ENCODE data around the gene RNU1-2.
"Not testable (repeated sequence)": the region's sequence is repeated elsewhere in the genome, so short reads cannot be mapped to it uniquely, and the experiment has no call there.

Gene RNU1-2

GRCh38 chr1:16903054-16903453 is 7.3 kb downstream of the RNU1-2 start:
- H3K4me1 ChIP-seq (ENCODE audit: control insufficient read depth, insufficient read depth, low read length): peaks cover 24% of the 10 kb centered on the region
- H3K36me3 ChIP-seq (ENCODE audit: control insufficient read depth, insufficient read depth, low read length): no peaks in the 10 kb centered on the region
- no peak overlapping the region for H3K9ac ChIP-seq (ENCODE audit: low read depth, low read length)
- no peaks in the 10 kb centered on the region for H3K9me3 ChIP-seq (ENCODE audit: control insufficient read depth, insufficient read depth, low read length)
- peak overlapping the region; percentile 13 for H3K27ac ChIP-seq (ENCODE audit: low read depth, low read length)
- H3K27me3 ChIP-seq (ENCODE audit: control insufficient read depth, insufficient read depth, low read length): no peaks in the 10 kb centered on the region
- H3K4me3 ChIP-seq (ENCODE audit: low read depth, low read length): no peak overlapping the region

- H3K27ac ChIP-seq (ENCODE audit: low read depth, low read length): peak overlapping the region; percentile 13
- no peak overlapping the region for H3K9ac ChIP-seq (ENCODE audit: low read depth, low read length)
- H3K4me1 ChIP-seq (ENCODE audit: control insufficient read depth, insufficient read depth, low read length): peaks cover 24% of the 10 kb centered on the region
- no peaks in the 10 kb centered on the region for H3K9me3 ChIP-seq (ENCODE audit: control insufficient read depth, insufficient read depth, low read length)
- peak overlapping the region; percentile 66 for H3K4me3 ChIP-seq (ENCODE audit: low read depth, low read length)
- H3K36me3 ChIP-seq (ENCODE audit: control insufficient read depth, insufficient read depth, low read length): no peaks in the 10 kb centered on the region
- H3K27me3 ChIP-seq (ENCODE audit: control insufficient read depth, insufficient read depth, low read length): no peaks in the 10 kb centered on the region
Measured at GRCh38 chr1:16903458-16903796, 7.6 kb downstream of the RNU1-2 start.

GRCh38 chr1:16904560-16905109 is 8.9 kb downstream of the RNU1-2 start:
- H3K36me3 ChIP-seq (ENCODE audit: control insufficient read depth, insufficient read depth, low read length): no peaks in the 10 kb centered on the region
- peak overlapping the region; percentile 66 for H3K4me3 ChIP-seq (ENCODE audit: low read depth, low read length)
- peak overlapping the region; percentile 98 for H3K27ac ChIP-seq (ENCODE audit: low read depth, low read length)

GRCh38 chr1:16905110-16905867 is 9.5 kb downstream of the RNU1-2 start:
- peaks cover 24% of the 10 kb centered on the region for H3K4me1 ChIP-seq (ENCODE audit: control insufficient read depth, insufficient read depth, low read length)
- no peaks in the 10 kb centered on the region for H3K36me3 ChIP-seq (ENCODE audit: control insufficient read depth, insufficient read depth, low read length)
- H3K9ac ChIP-seq (ENCODE audit: low read depth, low read length): peak overlapping the region; percentile 97
- H3K27ac ChIP-seq (ENCODE audit: low read depth, low read length): peak overlapping the region; percentile 98
- H3K9me3 ChIP-seq (ENCODE audit: control insufficient read depth, insufficient read depth, low read length): no peaks in the 10 kb centered on the region
- peak overlapping the region; percentile 66 for H3K4me3 ChIP-seq (ENCODE audit: low read depth, low read length)
- H3K27me3 ChIP-seq (ENCODE audit: control insufficient read depth, insufficient read depth, low read length): no peaks in the 10 kb centered on the region

More at GRCh38 chr1:16904560-16905109, 8.9 kb downstream of the RNU1-2 start:
- no peaks in the 10 kb centered on the region for H3K9me3 ChIP-seq (ENCODE audit: control insufficient read depth, insufficient read depth, low read length)
- H3K4me1 ChIP-seq (ENCODE audit: control insufficient read depth, insufficient read depth, low read length): peaks cover 24% of the 10 kb centered on the region
- H3K27me3 ChIP-seq (ENCODE audit: control insufficient read depth, insufficient read depth, low read length): no peaks in the 10 kb centered on the region
- H3K9ac ChIP-seq (ENCODE audit: low read depth, low read length): peak overlapping the region; percentile 97

GRCh38 chr1:16905868-16906702 is 10.3 kb downstream of the RNU1-2 start:
- H3K4me1 ChIP-seq (ENCODE audit: control insufficient read depth, insufficient read depth, low read length): peaks cover 22% of the 10 kb centered on the region
- H3K9me3 ChIP-seq (ENCODE audit: control insufficient read depth, insufficient read depth, low read length): no peaks in the 10 kb centered on the region
- H3K27ac ChIP-seq (ENCODE audit: low read depth, low read length): peak overlapping the region; percentile 98
- peak overlapping the region; percentile 8; the same call in 1 of the 2 replicates for H3K4me3 ChIP-seq (ENCODE audit: low read depth, low read length)
- H3K27me3 ChIP-seq (ENCODE audit: control insufficient read depth, insufficient read depth, low read length): no peaks in the 10 kb centered on the region
- H3K36me3 ChIP-seq (ENCODE audit: control insufficient read depth, insufficient read depth, low read length): no peaks in the 10 kb centered on the region
- H3K9ac ChIP-seq (ENCODE audit: low read depth, low read length): no peak overlapping the region

GRCh38 chr1:16906873-16907272 is 11.1 kb downstream of the RNU1-2 start:
- Histone ChIP-seq H3K27ac (ENCODE audit: low read depth, low read length) (no peak overlapping the region), H3K36me3 (ENCODE audit: control insufficient read depth, insufficient read depth, low read length) (no peaks in the 10 kb centered on the region), H3K9me3 (ENCODE audit: control insufficient read depth, insufficient read depth, low read length) (no peaks in the 10 kb centered on the region), H3K4me3 (ENCODE audit: low read depth, low read length) (no peak overlapping the region), H3K4me1 (ENCODE audit: control insufficient read depth, insufficient read depth, low read length) (peaks cover 22% of the 10 kb centered on the region), H3K27me3 (ENCODE audit: control insufficient read depth, insufficient read depth, low read length) (no peaks in the 10 kb centered on the region), H3K9ac (ENCODE audit: low read depth, low read length) (no peak overlapping the region)

- Histone ChIP-seq H3K36me3 (ENCODE audit: control insufficient read depth, insufficient read depth, low read length) (no peaks in the 10 kb centered on the region), H3K27me3 (ENCODE audit: control insufficient read depth, insufficient read depth, low read length) (no peaks in the 10 kb centered on the region), H3K9ac (ENCODE audit: low read depth, low read length) (no peak overlapping the region), H3K9me3 (ENCODE audit: control insufficient read depth, insufficient read depth, low read length) (no peaks in the 10 kb centered on the region), H3K4me3 (ENCODE audit: low read depth, low read length) (no peak overlapping the region), H3K27ac (ENCODE audit: low read depth, low read length) (no peak overlapping the region), H3K4me1 (ENCODE audit: control insufficient read depth, insufficient read depth, low read length) (peaks cover 22% of the 10 kb centered on the region)
Measured at GRCh38 chr1:16907870-16908758, 12.3 kb downstream of the RNU1-2 start.

GRCh38 chr1:16911851-16912721 is 16.3 kb downstream of the RNU1-2 start:
- H3K4me3 ChIP-seq (ENCODE audit: low read depth, low read length); H3K27me3 ChIP-seq (ENCODE audit: control insufficient read depth, insufficient read depth, low read length); H3K9ac ChIP-seq (ENCODE audit: low read depth, low read length); H3K9me3 ChIP-seq (ENCODE audit: control insufficient read depth, insufficient read depth, low read length); H3K27ac ChIP-seq (ENCODE audit: low read depth, low read length); H3K36me3 ChIP-seq (ENCODE audit: control insufficient read depth, insufficient read depth, low read length); H3K4me1 ChIP-seq (ENCODE audit: control insufficient read depth, insufficient read depth, low read length): not testable (repeated sequence)

GRCh38 chr1:16912742-16913141 is 17.0 kb downstream of the RNU1-2 start:
- H3K9ac ChIP-seq (ENCODE audit: low read depth, low read length); H3K27me3 ChIP-seq (ENCODE audit: control insufficient read depth, insufficient read depth, low read length); H3K27ac ChIP-seq (ENCODE audit: low read depth, low read length); H3K36me3 ChIP-seq (ENCODE audit: control insufficient read depth, insufficient read depth, low read length); H3K4me1 ChIP-seq (ENCODE audit: control insufficient read depth, insufficient read depth, low read length); H3K9me3 ChIP-seq (ENCODE audit: control insufficient read depth, insufficient read depth, low read length); H3K4me3 ChIP-seq (ENCODE audit: low read depth, low read length): not testable (repeated sequence)
